GM21786 (cell line): ENCODE data around the gene SFI1.
"Not testable (repeated sequence)": the region's sequence is repeated elsewhere in the genome, so short reads cannot be mapped to it uniquely, and the experiment has no call there.

Source experiments
- ATAC-seq: cut with Tn5 transposase; IDR thresholded peaks from one replicate; pipeline ENCODE4 v1.9.1; 2021; ENCODE audit not compliant: unreplicated experiment

SFI1 gene

DNA sequence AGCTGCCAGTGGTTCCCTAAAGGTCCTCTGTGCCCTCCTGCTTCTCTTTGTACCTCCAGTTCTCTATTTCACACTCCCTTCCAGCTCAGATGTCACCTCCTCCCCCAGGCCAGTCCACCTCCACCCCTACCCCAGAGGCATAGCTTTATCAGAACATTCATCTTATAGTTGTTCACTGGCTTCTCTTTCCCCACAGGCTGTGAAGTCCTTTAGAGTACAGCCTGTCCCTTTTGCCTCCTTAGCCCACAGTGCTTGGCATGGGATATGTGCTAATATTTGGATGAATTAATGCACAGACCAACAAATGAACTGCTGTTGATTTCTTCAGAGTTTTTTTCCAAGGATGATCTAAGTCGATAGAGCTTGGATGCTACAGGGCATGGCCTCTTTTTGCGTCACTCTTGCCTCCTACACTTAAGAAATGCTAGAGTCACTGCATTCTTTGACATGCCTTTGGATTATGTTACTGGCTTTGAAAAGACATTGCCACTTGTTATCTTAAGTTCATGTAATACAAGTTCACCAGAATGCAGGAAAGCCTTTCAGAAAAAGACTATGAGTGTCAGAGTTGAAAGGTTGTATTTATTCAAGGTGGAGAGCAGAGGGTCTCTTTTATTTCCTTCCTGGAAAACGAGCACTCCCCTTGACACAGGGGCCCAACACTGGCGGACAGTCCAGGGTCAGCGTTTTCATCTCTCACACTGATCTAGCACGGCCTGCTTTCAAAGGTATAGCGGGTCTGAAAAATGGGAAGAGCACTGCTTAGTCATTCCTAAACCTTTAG lies 90.0 kb downstream of the SFI1 start:
- no peak for ATAC-seq

GRCh38 chr22:31588970-31589675 lies 92.8 kb downstream of the SFI1 start:
- no peak for ATAC-seq

DNA sequence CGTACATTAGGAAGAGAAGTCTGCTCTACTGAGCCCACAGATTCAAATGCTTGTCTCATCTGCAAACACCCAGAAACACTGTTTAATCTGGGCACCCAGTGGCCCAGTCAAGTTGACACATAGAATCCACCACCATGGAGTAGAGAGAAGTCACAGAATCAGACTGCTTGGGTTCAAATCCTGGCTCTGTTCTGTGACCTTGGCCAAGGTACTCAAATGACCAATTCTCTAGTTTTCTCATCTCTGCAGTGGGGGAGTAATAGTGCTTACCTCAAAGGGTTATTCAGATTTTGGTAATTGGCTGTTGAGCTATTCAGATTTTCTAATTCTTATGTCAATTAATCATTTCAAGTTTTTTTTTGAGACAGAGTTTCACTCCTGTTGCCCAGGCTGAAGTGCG lies 93.8 kb downstream of the SFI1 start:
- ATAC-seq, result not testable (repeated sequence)

GRCh38 chr22:31595271-31595670 lies 98.9 kb downstream of the SFI1 start:
- ATAC-seq, result no peak

DNA sequence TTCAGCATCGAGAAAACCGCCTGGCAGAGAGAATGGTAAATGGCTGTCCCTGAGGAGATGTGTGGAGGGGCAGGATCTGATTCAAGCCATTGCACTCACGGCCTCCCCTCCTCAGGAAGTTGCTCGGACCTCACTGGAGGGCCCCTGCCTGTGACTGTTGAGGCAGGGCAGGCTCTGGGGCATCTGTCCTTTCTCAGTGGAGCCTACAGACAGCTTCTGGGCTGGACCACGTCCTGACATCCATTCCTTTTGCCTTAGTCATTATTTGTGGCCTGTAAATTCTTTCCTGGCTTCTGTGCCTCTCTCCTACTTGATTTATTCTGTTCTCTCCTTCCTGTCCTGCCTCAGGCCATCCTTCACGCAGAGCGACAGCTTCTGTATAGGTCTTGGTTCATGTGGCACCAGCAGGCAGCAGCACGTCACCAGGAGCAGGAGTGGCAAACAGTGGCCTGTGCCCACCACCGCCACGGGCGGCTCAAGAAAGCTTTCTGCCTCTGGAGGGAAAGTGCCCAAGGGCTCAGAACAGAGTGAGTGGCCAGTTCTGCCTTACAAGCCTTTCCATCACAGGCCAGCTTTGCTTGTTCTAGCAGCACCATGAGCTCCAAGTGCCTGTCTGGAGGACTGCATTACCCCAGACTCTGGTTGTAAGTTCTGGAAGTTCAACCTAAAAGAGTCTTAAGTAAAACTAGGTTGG lies 106.1 kb downstream of the SFI1 start:
- ATAC-seq, result no peak

GRCh38 chr22:31603081-31603525 lies 106.8 kb downstream of the SFI1 start:
- ATAC-seq, result no peak

DNA sequence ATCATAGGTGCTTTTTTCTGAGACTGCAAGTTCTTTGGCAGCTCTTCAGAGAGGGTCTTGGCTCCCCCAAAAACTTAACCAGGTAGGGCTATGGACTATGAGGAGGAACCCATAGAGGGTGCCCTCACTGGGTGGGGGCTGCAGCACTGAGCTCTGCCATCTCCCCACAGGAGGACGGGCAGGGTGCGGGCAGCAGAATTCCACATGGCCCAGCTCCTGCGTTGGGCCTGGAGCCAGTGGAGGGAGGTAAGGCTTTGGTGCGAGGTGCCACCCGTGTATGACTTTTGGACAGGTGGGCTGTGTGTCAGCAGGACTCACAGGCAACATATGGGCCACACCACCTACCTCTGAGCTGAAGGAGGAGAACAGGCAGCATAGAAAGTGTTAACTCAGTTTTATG lies 107.2 kb downstream of the SFI1 start:
- ATAC-seq, result no peak

DNA sequence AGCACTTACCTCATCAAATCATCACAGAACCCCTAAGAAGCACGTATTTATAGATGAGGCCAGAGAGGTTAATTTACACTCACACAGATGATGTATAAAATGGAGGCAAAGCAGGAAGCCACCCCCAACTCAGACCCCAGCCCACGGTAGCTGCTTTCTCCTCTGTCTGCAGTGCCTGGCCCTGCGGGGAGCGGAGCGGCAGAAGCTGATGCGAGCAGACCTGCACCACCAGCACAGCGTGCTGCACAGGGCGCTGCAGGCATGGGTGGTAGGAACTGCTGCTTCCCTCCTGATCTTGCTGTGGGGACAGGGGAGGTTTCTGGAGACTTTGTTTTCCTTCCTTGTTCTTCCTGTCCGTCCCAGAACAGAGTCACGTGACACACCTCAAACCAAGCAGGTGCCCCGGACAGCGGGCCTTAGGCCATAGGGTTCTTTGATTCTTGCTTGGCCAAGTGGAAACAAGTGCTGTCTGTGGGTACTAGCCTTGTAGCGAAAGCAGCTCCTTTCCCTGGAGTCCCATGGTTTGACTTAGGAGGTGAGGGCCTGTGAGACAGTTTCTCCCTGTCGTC lies 107.9 kb downstream of the SFI1 start:
- no peak for ATAC-seq

DNA sequence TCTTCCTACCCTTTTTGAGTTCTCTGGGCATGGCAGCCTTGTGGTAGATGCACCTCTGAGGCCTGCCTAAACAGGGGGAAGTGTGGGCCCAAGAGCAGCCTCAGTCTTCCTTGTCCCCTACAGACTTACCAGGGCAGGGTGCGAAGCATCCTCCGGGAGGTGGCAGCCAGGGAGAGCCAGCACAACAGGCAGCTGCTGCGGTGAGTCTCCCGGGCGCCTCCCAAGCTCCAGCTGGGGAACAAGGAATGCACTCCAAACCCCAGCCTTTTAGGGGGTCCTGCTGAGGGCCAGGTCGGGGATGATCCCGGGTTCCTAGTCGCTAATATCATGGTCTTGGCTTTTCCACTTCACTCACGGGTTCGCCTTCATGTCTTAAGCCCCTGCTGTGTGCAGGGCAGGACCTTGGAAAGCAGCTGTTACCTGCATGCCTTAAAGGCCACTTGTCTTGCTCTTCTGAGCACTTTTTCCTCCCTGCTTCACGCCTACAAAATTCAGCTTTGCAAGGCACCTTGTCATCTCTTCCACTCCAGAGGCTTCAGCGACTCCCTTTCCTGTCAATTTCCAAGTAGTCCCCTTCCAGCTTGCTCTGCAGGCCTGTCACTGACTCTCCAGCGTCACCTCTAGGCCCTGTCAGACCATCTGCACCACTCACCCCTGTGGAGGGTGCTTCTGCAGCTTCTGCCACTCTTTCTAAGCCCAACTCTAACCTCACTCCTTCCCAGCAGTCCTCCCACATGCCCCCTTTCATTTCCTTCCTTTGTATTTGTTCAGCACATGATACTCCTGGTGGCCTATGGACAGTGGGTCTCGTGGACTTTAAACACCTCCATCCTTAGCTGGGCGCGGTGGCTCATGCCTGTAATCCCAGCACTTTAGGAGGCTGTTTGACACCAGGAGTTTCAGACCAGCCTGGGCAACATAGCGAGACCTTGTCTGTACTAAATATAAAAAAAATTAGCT lies 108.7 kb downstream of the SFI1 start:
- no peak for ATAC-seq

- ATAC-seq, result no peak
These were observed 109.7 kb downstream of the SFI1 start for GRCh38 chr22:31605851-31606585.

- ATAC-seq, result no peak
These were observed 111.4 kb downstream of the SFI1 start for GRCh38 chr22:31607696-31608095.

GRCh38 chr22:31609716-31610115 lies 113.4 kb downstream of the SFI1 start:
- ATAC-seq, result no peak

DNA sequence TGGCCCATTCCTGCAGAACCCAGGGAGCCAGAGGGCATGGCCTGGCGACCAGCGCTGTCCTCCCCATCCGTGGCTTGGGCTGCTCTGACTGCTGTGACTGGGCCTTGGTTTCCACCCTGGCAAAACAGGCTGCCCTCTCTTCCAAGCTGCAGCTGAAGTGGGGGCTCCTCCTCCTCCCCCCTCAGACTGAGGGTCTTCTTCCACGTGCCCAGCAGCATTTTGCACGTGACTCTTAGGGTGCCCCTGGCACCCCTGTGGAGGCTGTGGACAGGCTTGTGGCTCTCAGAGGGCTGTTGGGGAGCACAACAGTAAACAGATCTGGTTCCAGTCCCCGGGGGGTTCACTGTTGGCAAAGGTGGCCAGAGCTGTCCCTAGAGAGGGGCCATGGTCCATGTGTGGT lies 114.3 kb downstream of the SFI1 start:
- no peak for ATAC-seq

DNA sequence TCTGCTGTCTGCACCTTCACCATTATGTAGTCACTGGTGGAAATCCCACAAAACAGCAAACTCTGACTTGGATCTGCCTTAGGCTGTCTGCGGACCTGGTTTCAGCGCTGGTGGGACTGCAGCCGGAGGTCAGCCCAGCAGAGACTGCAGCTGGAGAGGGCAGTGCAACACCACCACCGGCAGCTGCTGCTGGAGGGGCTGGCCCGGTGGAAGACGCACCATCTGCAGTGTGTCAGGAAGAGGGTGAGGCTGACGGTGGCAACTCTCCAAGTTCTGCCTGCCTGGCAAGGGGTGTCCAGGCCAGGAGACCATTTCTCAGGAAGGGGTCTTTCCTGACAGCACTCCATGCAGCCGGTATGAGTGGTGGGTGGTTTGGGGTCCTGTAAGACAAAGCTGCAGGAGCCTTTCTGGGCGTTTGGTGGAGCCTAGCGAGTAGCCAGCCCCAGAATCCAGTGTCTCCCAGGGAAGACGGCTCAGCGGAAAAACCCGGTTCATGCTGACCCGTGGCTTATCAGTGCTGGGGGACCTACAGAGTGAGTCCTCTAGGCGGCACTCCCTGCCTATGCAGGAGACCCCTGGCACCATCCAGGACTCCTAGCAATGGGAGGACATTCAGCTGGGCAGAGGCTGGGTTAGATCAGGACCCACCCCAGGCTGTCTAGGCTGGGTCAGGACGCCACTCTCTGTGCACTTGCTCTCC lies 114.9 kb downstream of the SFI1 start:
- ATAC-seq, result no peak

- no peak for ATAC-seq
These were observed 116.6 kb downstream of the SFI1 start for GRCh38 chr22:31612891-31613285.

DNA sequence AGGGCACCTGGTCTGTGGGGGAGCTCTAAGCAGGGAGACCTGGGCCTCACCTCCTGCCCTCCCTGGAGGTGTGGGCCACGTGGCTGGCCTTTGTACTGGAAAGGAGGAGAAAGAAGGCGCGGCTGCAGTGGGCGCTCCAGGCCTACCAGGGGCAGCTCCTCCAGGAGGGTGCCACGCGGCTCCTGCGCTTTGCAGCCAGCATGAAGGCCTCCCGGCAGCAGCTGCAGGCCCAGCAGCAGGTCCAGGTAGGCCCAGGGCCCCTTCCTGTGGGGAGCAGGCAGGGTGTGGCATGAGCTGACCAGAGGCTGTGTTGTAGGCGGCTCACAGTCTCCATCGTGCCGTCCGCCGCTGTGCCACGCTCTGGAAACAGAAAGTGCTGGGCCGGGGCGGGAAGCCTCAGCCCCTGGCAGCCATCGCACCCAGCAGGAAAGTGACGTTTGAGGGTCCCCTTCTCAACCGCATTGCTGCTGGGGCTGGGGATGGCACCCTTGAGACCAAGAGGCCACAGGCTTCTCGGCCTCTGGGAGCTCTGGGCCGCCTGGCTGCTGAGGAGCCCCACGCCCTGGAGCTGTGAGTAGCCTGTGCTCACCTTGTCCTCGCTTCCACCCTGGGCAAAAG lies 117.1 kb downstream of the SFI1 start:
- ATAC-seq, result no peak

DNA sequence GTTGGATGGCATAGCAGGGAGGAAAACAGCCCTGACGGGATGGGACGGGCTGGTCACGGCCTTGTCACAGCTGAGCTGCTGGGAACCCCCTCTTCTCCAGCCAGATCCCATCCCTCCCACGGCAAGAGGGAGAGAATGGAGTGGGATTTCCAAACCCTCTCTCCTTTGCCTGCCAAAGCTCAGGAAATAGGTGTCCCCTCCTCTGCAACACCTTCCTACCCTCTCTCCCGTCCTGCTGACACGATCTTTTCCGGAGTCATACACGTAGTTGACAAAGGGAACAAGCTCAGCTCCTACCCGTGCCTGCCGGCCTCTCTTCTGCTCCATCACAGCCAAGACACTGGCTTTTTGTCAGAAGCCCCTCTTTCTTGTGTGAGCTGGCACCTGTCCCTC lies 117.6 kb downstream of the SFI1 start:
- ATAC-seq, result no peak

GRCh38 chr22:31614781-31615490 lies 118.6 kb downstream of the SFI1 start:
- no peak for ATAC-seq
